GM12873 (cell line): ENCODE data around the gene ADAMTS2.

Experiments
- CTCF ChIP-seq: IDR thresholded peaks from 2 replicates; pipeline ENCODE4 v1.5.1; 2012; ENCODE audit warnings: low read depth, mild to moderate bottlenecking, moderate library complexity, low read length, control low read depth; ENCODE audit not compliant: insufficient read depth; ENCODE audit errors: missing control alignments

Gene ADAMTS2

GRCh38 chr5:179255527-179256327, 89.5 kb downstream of the ADAMTS2 start:
- no peak for TF ChIP-seq CTCF

- no peak for TF ChIP-seq CTCF
These were observed 90.5 kb downstream of the ADAMTS2 start for GRCh38 chr5:179254638-179255271.

- TF ChIP-seq CTCF: no peak
These were observed 91.5 kb downstream of the ADAMTS2 start for GRCh38 chr5:179253730-179254129.

- no peak for TF ChIP-seq CTCF
These were observed 93.8 kb downstream of the ADAMTS2 start for GRCh38 chr5:179251276-179251969.

- TF ChIP-seq CTCF: no peak
These were observed 94.6 kb downstream of the ADAMTS2 start for GRCh38 chr5:179250561-179251225.

GRCh38 chr5:179246227-179246626, 99.0 kb downstream of the ADAMTS2 start:
- TF ChIP-seq CTCF: no peak

GRCh38 chr5:179245031-179245430, 100.2 kb downstream of the ADAMTS2 start:
- no peak for TF ChIP-seq CTCF
